Body of pancreas (tissue), 4 donors: ENCODE measurements around the gene PYROXD2. TPM values are rescaled to one million over a fixed set of nuclear protein-coding genes. Genes with fewer than 3 reads are reported as not detected.

Experiments
- ATAC-seq: fragments of 150-250 bp; one replicate; pipeline ENCODE4 v1.9.1; 2016
- DNase-seq, 4 donors: peaks; one replicate each; pipeline ENCODE4 v3.0.0-alpha.2; 2019
- H3K27ac ChIP-seq, 4 donors: fragments of 200-600 bp; sonication (generic); 1 replicate in 3 of 4; 2 replicates in 1 of 4; pipeline versions ENCODE4 v1.5.1 to v1.6.1; 2016 to 2019; ENCODE audit warnings: mild to moderate bottlenecking in 1 of 4, mixed read lengths in 1 of 4, moderate library complexity in 1 of 4
- H3K27me3 ChIP-seq, 2 donors: fragments of 200-600 bp; sonication (generic); one replicate each; pipeline ENCODE4 v1.6.0; 2016; ENCODE audit warnings: mild to moderate bottlenecking in 1 of 2
- H3K36me3 ChIP-seq, 2 donors: fragments of 200-600 bp; sonication (generic); replicated peaks in 1 of 2; 2 replicates each; pipeline ENCODE4 v1.5.1; 2016; ENCODE audit warnings: low read depth in 2 of 2; ENCODE audit not compliant: insufficient read depth in 1 of 2
- H3K4me1 ChIP-seq: fragments of 200-600 bp; sonication (generic); one replicate; pipeline ENCODE4 v1.6.0; 2016
- H3K4me3 ChIP-seq, 2 donors: fragments of 200-600 bp; sonication (generic); 1 replicate in 1 of 2; 2 replicates in 1 of 2; pipeline ENCODE4 v1.5.1; 2016 to 2019
- H3K9me3 ChIP-seq, 3 donors: fragments of 200-600 bp; sonication (generic); 1 replicate in 2 of 3; 2 replicates in 1 of 3; pipeline ENCODE4 v1.5.1; 2016
- POLR2A ChIP-seq, 3 donors: fragments of 450-650 bp; IDR thresholded peaks; one replicate each; pipeline ENCODE4 v1.6.1; 2016; ENCODE audit warnings: antibody characterized with exemption in 3 of 3, mild to moderate bottlenecking in 2 of 3
- WGBS, 2 donors: methylation state at CpG; one replicate each; pipeline ENCODE4 v1.1.5; 2017; 5-methylcytosine and 5-hydroxymethylcytosine counted together
- intact Hi-C: fragments of 100-400 bp; cut with DNase I; formaldehyde crosslinking; loops from one replicate; pipeline ENCODE4 v1.15.1; 2023
- total RNA-seq, 2 donors: library from RNA; depleted of rRNA; stranded (reverse); fragments of >200 nt; gene quantifications; one replicate each; pipeline ENCODE4 v1.1.0, GENCODE V29; 2016
- TF ChIP-seq, protein P1 (sequence below), 7 experiments: fragments of 450-650 bp in 4 of 7; fragments of 200-600 bp in 3 of 7; sonication (generic) in 3 of 7; IDR thresholded peaks; one replicate each; pipeline ENCODE4 v1.5.1; 2016 to 2019; ENCODE audit warnings: antibody characterized with exemption in 7 of 7

PYROXD2 gene
- total RNA-seq, 2 donors from 2014 or later, result 4.9 to 8.6 TPM

DNA sequence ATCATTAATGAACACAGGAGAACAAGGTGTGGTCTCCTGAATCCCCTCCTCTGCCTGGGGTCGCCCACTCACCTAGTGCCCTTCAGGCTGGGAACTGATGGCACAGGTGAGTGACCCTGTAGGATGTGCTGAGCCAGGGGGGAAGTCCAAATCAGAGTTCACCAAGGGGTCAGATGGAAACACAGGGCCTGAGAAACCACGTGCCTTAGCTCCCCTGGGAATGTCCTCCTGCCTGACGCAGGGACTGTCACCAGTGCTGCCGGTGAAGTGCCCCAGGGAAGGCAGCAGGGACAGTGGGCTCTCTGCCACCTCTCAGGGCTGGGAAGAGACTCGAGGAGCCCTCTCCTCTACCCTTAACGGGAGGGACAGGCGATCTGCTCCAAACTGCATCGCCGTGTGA, 5.8 kb upstream of the PYROXD2 start:
- intact Hi-C loops, result no loop called here
- Histone ChIP-seq H3K9me3 (no peaks in the 10 kb centered on the region), H3K36me3 (peaks cover 0 to 11% of the 10 kb centered on the region in 2 donors), H3K4me3 (no peak overlapping the region), H3K4me1 (peaks cover 2% of the 10 kb centered on the region), H3K27me3 (no peaks in the 10 kb centered on the region), H3K27ac (no peak overlapping the region)
- ATAC-seq (no peak), DNase-seq (no peak)
- 76 to 78% methylated on average over 8 to 9 of the region's 9 CpGs for WGBS, 2 donors
- TF ChIP-seq POLR2A (IDR thresholded peaks at IDR 0.05), result no peak
- TF ChIP-seq, protein P1, sequence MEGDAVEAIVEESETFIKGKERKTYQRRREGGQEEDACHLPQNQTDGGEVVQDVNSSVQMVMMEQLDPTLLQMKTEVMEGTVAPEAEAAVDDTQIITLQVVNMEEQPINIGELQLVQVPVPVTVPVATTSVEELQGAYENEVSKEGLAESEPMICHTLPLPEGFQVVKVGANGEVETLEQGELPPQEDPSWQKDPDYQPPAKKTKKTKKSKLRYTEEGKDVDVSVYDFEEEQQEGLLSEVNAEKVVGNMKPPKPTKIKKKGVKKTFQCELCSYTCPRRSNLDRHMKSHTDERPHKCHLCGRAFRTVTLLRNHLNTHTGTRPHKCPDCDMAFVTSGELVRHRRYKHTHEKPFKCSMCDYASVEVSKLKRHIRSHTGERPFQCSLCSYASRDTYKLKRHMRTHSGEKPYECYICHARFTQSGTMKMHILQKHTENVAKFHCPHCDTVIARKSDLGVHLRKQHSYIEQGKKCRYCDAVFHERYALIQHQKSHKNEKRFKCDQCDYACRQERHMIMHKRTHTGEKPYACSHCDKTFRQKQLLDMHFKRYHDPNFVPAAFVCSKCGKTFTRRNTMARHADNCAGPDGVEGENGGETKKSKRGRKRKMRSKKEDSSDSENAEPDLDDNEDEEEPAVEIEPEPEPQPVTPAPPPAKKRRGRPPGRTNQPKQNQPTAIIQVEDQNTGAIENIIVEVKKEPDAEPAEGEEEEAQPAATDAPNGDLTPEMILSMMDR (IDR thresholded peaks at IDR 0.05), result no peak

DNA sequence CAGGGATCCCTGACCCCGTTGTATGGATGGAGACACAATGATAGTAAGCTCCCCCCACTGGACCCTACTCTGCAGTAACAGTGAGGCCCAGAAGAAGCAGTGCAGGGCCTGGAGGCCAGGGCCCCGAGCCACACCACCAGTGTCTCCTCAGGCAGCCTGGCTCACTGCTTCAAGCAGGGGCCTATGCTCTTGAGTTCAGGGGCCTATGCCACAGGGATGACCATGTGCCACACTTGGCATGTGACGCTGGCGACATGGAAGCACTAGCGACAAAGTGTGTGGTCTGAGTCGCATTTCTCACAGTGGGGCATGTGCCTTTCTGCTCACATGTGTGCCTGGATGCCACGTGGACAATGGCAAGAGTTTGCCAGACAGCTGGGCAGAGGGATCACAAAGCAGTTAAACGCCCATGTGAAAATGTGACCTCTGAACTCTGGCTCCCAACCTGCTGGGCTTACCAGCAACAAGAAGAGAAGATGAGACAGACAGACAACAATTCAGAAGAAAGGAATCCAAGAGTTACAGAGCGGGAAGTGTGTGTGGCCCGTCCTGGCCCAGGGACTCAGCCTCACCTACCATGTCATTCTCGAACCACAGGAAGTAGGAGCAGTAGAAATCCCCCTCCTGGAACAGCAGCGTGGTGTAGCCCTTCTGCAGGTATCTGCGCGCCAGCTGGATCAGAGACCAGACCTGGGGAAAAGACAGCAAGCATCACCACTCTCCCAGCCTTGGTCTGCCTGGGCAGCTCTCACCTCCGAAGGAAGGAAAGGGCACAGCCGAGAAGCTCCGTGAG, 4.7 kb upstream of the PYROXD2 start:
- Histone ChIP-seq H3K9me3 (no peaks in the 10 kb centered on the region), H3K4me1 (peaks cover 14% of the 10 kb centered on the region), H3K27me3 (no peaks in the 10 kb centered on the region), H3K27ac (no peak overlapping the region), H3K4me3 (no peak overlapping the region), H3K36me3 (peaks cover 0 to 11% of the 10 kb centered on the region in 2 donors)
- intact Hi-C loops, result no loop called here
- ATAC-seq, result no peak
- DNase-seq, result no peak
- TF ChIP-seq, protein P1 (IDR thresholded peaks at IDR 0.05), result no peak
- no peak for TF ChIP-seq POLR2A (IDR thresholded peaks at IDR 0.05)
- WGBS, 2 donors, result 90 to 92% methylated on average over 13 to 17 of the region's 17 CpGs

DNA sequence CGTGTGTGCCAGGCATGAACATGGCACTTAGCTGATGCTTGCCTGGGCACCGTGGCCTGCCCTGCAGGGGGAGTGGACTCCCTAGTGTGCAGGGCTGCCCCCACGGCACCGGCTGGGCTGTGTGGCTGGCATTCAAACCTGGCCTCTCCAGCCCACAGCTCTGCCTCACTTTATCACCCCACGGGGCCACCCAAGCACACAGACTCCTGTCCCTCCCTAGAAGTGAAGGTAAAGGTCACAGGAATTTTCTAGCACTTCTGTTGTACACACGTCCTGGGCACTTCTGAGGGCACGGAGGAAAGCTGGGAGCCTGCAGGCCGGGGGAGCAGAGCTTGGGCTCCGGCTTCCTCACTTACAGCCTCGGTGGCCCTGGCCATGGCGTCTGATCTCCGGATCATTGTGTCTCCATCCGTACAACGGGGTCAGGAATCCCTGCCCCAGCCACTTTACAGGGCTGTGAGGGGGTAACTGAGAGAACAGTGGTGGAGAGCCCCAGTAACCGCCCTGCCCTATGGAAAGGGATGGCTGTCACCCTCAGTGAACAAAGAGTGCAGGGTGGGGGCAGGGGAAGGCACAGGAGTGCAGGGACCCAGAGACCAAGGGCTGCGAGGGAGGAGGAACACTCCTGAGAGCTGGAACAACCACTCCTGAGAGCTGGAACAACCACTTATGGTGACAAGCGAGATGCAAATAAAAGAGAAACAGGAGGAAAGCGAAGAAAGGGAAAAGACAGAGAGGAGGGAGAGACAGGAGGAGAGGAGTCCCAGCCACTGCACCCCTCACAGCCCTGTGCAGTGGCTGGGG, 3.9 kb upstream of the PYROXD2 start:
- intact Hi-C loops, result no loop called here
- DNase-seq, result no peak

DNA sequence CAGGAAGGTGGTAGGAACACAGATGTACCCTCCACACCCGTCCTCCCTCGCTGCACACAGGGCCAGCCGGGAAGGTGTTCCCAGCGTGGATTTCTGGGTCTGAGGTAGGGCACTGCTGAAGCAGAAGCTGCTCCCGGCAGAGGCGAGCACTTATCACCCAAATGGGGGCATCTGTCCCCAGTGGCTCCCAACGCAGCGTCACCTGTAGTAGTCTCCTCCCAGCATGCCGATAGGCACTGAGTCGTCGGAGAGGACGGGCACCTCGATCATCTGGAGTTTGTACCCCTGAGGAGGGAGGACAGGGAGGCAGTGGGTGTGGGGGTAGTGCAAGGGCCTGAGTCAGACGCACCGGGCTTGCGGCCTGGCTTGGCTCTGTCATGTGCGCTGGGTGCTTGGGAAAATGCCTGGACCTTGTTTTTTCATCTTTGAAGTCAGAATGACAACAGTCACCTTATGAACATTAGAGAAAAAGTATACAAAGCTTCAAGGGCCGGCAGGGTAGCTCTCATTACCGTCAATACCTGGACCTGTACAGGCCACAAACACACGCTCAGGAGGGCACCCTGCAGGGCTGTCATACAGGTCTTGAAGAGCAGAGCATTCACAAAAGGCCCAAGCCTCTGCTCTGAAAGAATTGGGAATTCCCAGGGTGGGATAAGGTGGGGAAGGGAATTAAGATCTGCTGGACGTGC, 3.1 kb upstream of the PYROXD2 start:
- no peak overlapping the region for H3K27ac ChIP-seq
- ATAC-seq, result no peak
- no peak overlapping the region for H3K4me3 ChIP-seq
- peaks cover 0 to 11% of the 10 kb centered on the region in 2 donors for H3K36me3 ChIP-seq
- intact Hi-C loops, result no loop called here
- H3K4me1 ChIP-seq, result peaks cover 20% of the 10 kb centered on the region
- no peak for DNase-seq
- H3K9me3 ChIP-seq, result no peaks in the 10 kb centered on the region
- H3K27me3 ChIP-seq, result no peaks in the 10 kb centered on the region
- TF ChIP-seq, protein P1 (IDR thresholded peaks at IDR 0.05), result no peak
- no peak for TF ChIP-seq POLR2A (IDR thresholded peaks at IDR 0.05)
- WGBS, 2 donors, result 90 to 93% methylated on average over 11 to 21 of the region's 21 CpGs

More for the DNA sequence above, 3.9 kb upstream of the PYROXD2 start:
- no peak for ATAC-seq
- 92% methylated on average over 16 to 18 of the region's 18 CpGs for WGBS, 2 donors
- Histone ChIP-seq H3K4me3 (no peak overlapping the region), H3K4me1 (peaks cover 20% of the 10 kb centered on the region), H3K27me3 (no peaks in the 10 kb centered on the region), H3K27ac (no peak overlapping the region), H3K36me3 (peaks cover 0 to 11% of the 10 kb centered on the region in 2 donors), H3K9me3 (no peaks in the 10 kb centered on the region)
- TF ChIP-seq POLR2A (IDR thresholded peaks at IDR 0.05), result no peak
- TF ChIP-seq, protein P1 (IDR thresholded peaks at IDR 0.05), result no peak
